GM21619 (cell line): ENCODE results near the gene LCN1.

ENCODE experiments used
- ATAC-seq: cut with Tn5 transposase; IDR thresholded peaks from one replicate; pipeline ENCODE4 v1.9.1; 2021; ENCODE audit not compliant: unreplicated experiment

Gene LCN1

DNA sequence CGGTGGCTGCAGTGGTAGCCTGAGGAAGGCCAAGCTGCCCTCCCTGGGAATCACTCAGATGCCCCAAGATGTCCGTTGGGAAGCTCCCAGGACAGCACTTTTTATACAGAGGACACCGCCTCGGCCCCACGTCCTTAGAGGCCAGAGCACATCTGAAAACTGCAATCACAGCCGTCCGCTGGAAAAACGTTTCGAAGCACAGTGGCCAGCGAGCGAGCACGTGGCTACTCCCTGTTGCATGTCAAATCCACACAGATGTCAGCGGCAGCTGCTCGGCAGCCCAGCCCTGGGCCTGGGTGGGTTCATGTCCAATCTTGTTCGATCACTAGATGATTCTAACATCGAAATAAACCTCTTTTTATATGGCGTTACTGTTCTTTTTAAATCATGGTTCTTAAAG, 32.7 kb upstream of the LCN1 start:
- no peak for ATAC-seq

DNA sequence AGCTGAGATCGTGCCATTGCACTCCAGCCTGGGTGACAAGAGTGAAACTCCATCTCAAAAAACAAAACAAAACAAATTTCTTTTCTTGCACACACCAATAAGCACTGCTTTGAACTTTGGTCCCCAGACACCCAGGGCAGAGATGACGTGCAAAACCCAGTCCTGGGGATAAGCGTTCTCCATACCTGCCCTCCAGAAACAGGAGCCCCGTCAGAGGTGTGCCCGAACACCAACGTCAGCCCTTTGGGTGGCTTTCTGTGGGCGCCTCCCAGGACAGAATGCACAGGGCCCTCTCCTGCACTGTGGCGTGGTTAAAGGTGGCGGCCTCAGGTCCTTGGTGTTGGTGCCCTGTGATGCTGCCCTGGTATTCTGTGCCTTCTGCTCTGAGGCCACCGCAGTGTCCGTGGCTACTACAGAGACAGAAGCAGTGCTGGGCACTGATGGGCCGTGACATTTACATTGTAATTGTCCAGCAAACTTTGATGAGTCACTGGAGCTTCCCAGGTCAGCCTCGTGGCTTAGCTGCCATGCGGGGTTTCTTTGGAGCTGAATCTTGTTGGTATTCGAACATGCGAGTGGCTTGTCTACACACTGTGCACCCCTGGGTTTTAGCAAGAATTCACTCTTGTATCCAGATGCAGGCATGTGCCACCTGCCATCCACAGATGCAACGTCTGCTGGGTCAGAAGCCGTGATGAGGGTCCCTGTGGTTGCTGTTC, 31.9 kb upstream of the LCN1 start:
- ATAC-seq, result no peak

GRCh38 chr9:135490166-135490870, 30.9 kb upstream of the LCN1 start:
- no peak for ATAC-seq

- ATAC-seq, result no peak
These were observed 30.2 kb upstream of the LCN1 start for GRCh38 chr9:135490980-135491464.

- ATAC-seq, result no peak
These were observed 29.5 kb upstream of the LCN1 start for GRCh38 chr9:135491764-135492163.

- ATAC-seq, result no peak
These were observed 28.2 kb upstream of the LCN1 start for GRCh38 chr9:135492886-135493669.

DNA sequence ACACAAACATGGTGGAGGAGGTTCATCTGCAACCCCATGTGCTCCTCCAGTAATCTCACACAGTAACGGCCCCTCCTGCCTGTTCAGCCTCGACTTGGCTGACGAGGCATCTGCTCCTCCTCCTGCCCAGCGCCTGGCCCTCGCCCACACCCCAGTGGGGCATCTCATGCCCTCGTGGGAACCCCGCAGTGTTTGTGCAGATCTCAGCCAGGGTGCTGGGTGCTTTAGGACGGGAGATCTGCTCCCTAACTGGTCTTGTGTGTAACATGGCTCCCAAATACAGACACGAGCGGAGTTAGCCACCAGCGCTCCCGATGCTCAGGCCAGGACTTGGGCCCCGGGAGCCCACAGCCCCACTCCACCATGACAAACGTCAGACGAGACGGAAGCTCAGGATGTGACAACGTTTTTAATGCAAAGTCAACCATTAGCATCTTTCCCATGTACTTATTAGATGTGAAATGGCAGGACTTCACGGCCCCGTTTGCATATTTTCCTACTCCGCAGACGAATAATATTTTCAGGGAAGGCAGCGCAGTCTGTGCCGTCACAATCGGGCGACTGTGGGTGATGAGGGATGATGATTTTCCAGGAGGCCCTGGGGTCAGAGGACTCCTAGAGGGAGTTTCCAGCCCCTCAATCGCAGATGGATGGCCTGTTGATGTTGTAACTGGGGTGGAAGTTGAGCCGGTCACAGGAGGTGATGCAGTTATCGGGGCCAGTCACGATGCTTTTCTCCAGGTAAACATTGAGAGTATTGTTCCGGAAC, 26.3 kb upstream of the LCN1 start:
- ATAC-seq, result no peak

DNA sequence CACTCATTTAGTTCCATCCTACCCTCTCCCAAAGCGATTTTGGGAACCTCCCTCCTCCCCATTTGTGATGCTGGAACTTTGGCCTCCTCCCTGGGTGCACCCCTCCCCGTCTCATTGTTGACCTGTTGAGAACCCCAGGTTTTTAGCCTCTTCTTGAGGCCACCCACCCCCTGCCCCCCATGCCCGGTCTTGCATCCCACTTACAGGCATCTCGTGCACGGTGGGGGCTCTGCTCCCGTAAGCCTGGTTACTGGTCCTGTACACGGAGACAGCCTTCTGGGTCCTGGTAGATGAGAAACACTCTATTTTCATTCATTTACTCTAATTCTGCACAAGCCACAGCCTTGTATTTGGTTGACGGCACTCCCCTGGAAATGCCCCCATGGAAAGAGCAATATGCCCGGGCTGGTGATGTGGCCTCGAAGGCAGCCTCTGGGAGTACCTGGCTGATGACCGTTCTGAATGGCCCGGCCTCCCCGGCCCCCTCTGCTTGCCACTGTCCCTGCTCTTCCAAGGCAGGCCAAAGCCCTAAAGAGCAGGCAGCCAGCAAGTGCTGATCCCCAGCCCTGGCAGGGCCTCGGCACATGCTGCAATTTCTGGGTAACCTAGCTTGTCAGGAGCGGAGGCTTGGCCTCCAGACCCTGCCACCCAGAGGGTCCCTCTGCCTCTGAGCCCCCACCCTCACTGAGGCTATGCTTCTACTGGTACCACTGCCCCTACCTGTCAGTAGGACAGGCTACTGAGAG, 22.7 kb upstream of the LCN1 start:
- ATAC-seq, result no peak

DNA sequence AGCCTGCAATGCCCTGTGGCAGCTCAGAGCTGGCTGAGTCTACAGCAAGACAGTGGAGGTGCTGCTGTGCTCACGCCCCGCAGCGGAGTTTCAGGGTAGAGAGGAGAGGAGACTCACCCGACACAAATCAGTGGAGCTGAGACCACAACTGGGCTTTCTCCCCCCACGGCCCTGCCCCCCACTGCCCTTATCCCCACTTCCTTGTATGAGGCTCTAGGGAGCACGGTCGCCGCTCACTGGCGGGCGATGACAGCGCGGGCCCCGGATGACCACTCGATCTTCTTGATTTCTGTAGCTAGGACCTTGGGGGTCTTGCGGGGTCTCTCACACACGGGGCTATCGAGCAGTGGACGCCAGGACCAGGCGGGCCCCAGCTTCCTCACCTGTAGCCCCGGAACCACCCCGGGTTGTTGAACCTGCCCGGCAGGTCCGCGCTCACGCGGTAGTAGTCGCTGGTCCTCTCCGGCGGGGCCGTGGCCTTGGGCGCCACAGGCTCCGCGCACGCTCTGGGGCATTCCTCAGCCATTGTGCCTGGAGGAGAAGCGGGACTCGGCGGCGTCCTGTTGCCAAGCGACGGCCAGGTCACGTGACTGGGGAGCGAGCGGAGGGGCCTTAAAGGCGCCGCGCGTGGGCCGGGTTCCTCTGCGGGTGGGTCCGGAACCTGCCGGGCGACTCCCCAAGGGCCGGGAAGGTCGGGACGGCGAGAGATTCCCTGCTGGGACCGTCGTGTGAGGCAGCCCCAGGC, 21.7 kb upstream of the LCN1 start:
- peak; percentile 52 for ATAC-seq

DNA sequence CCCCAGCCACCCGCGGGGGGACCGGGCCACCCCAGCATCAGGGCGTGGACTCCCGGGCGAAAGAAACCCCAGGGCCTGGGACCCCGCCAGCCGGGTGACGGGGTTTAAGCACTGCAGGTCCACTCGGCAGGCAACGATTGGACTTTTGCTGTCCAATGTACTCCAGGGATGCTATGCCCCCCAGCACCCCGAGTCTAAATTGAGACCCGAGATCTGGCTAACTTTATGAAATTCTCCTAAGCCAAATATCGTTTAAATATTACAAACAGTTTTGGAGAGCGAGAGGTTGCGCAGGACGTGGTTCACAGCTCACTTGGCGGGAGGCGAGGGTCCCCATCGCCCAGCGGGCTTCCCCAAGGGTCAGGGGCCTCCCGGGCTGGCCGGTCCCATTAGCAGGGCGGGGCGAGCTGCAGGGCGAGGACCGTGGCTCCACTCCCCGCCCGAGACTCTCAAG, 21.1 kb upstream of the LCN1 start:
- peak; percentile 2 for ATAC-seq

DNA sequence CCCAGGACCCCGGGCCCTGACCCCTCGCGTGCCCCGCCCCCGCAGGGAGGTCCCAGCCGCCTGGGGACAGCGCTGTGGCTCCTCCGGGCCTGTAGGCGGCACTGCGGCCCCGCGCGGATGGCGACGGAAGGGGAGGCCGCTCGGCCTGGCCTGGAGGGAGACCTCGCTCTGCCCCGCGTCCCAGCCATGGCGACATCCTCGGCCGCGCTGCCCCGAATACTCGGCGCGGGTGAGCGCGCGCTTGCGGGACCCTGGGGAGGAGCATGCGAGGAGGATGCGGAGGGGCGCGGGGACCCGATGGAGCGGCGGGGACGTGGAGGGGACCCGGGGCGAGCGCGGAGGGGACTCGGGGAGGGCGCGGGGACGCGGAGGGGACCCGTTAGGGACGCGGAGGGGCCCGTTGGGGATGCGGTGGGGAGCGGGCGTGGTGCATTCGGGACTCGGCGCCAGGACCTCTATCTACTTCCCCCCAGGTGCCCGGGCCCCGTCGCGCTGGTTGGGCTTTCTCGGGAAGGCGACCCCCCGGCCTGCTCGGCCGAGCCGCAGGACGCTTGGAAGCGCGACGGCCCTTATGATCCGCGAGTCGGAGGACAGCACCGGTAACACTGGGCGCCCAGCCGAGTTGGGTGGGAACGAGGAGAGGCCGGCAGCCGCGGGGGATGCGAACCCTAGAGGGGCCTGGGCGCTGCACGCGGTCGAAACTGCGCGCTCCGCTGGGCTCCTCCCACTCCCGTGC, 20.5 kb upstream of the LCN1 start, which contains the start of gene MRPS2:
Gene MRPS2 (plus strand): TSS at position 158 of the 736 bp plus-strand sequence. CDS start 29 bp downstream, at position 187.
- ATAC-seq, result peak; percentile 82

DNA sequence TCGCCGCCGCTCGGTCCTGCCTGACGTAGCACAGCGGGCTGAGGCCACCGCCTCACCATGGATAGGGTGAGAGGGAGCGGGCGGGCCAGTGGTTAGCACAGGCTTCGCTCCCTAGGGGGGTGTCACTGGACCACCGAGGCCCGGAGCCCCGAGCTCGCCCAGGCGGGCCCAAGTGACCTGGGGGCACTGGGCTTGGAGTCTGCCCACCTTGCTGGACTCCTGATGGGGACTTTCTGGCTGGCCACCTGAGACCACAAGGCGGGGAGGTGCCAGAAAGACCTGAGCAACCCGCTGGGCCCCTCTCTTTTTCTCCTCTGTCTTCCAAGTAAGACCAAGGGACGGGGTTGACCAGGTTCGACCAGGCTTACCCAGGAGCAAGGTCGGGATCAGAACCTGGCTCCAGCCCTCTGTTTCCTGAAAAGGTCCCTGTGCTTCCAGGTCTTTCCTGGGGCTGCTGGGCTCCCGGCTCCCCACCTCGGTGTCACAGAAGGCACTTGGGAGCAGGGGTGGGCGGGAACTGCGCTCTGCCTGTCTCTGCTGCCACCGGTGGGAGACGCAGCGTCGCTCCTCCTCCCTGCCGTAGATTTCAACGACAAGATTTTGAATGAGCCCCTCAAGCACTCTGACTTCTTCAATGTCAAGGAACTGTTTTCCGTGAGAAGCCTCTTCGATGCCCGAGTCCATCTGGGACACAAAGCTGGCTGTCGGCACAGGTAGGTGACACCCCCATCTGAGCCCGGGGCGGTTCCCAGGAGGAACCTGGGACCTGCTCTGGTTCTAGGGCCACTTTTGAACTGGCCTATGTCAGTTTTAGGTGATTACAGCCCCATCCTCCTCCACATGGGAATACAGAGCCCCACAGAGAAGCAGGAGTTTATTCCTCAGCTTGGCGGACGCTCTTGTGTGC, 19.7 kb upstream of the LCN1 start:
- peak; percentile 46 for ATAC-seq

GRCh38 chr9:135502168-135502872, 18.9 kb upstream of the LCN1 start:
- no peak for ATAC-seq

GRCh38 chr9:135502873-135503321, 18.3 kb upstream of the LCN1 start:
- no peak for ATAC-seq

- ATAC-seq, result no peak
These were observed 17.6 kb upstream of the LCN1 start for GRCh38 chr9:135503371-135504261.
